ENCODE measurements around the gene PTPRK. TPM values are rescaled to one million over a fixed set of nuclear protein-coding genes. Genes with fewer than 3 reads are reported as not detected.

PTPRK gene
- polyA plus RNA-seq, 1 donor, result 24.1 TPM

DNA sequence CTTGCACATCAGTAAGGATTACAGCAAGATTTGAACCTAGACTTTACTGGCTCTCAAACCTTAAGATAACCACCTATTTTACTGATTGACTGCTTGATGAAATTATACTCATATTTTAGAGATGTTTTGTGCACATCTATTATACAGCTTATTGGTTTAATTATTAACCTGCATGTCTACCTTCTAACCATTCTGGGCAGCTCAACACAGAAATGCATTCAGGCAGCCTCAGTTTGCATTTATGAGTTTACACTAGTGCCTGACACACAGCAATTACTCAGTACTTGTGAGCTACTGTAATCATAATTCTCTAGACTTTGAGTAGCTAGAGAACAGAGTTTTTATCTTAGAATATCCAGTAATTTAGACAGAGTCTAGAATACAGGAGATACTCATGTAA, 345.7 kb downstream of the PTPRK start:
- no peak for DNase-seq

DNA sequence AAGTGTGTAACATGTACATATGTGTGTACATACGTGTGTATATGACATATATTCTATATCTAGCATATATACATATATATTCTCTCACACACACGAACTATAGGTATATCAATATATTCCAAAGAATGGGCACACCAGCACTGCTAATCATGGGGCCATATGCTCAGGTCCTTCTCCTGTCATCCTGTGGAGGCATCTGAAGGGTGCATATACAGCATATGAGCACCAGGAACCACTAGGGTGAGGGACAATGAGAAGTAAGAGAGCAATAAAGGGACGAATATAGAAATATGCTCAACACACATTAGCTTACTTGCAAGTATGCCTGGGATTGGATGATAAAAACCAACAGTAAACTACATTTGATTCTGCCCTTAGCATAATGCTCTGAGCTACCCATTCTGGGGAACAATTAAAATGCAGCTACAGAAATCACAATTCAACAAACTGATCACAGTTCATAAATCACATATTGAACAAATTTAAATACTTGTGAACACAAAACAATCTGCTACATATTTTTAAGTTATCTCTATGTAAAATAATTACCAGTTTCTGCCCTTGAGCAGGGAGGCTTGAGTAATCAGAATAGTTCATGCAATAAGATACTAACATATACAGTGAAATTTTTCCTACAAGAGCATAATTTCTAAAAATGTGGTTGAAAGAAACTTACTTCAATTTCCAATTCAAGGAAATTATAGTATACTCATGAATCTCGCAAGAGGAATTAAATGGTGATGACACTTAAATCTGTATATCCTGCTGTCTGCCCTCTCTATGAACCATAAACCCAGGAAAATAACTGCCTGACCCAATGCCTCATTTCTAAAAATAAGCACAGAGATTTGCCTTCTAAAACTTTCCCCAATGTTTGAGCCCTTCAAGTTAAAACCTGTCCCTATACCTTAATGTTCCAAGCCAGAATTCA, 347.4 kb downstream of the PTPRK start:
- no peak for DNase-seq

DNA sequence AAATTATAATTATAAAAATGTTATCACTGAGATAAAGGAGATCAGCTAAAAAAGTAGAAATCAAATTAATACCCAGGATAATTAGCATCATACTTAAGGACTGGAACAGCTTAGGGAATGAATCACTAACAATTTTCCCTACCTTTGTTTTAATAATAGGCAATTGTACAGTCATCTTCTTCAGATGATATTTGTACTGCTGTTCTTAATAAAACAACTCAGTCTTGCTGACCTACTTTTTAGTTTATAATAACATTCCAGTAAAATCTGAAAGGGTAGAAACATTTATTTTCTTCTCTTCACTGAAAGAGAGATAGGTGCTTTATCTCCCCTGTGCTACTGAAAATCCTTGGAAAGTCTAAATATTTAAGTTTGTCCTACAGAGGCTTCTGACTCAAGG, 348.3 kb downstream of the PTPRK start:
- no peak for DNase-seq

DNA sequence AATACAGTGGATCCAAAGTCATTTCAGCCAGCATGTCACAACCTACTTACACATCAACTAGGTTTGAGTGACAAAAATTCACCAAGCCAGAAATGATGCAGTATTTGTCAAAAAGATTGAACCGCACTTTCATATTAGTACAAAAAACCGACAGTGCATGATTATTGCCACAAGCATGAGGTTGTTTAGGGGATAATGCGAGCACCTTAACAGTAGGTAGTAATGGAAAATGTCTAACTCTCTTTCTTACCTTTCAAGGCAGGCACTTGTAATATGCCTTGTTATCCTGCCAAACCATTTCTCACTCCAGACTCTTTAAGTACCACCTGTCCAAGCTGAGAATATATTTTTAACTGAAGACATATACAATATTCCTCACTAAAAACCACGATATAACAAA, 349.2 kb downstream of the PTPRK start:
- no peak for DNase-seq

DNA sequence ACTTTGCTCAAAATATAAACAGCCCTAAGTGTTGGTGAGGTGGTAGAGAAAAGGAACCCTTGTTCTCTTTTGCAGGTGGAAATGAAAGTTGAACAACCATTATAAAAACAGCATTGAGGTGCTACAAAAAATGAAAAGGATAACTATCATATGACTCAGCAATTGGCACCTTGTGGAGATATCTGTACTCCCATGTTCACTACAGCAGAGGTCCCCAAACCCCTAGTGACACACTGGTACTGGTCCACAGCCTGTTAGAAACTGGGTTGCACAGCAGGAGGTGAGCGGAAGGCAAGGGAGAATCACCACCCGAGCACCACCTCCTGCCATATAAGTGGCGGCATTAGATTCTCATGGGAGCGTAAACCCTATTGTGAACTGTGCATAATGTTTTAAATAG, 352.2 kb downstream of the PTPRK start:
- DNase-seq, result no peak

DNA sequence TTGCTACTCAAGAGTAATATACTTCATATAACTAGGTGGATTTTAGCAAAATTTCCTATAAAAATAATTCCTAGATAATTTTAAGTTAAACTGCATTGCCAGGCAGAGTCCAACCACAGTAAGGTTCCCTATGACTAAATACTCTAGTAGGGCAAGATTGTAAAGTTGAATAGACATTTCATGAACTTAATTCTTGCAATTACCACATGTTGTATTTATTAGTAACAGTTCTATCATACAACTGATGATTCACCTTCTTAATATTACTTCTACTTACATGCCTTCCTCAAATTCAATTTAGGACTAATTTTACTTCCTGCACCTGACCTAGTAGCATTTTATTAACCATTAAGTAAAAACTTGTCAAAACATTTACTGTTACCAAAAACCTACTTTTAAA, 352.8 kb downstream of the PTPRK start:
- no peak for DNase-seq

DNA sequence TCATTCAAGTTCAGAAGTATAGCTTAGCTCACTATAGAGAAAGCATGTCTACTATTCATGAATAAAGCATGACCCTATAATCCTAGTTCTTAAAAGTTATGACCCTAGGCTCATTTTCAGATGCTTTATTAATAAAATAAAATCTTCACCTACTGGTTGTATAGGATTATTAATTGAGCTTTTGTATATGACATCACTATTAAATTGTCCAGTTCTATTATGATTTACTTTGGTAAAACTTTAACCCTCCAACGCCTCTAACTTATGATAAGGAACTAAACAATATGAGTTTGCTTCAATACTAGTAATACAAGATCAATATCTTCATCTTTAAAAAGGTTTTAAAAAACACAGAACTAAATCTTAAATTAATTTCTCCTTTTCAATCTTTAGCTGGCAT, 356.1 kb downstream of the PTPRK start:
- DNase-seq, result no peak

DNA sequence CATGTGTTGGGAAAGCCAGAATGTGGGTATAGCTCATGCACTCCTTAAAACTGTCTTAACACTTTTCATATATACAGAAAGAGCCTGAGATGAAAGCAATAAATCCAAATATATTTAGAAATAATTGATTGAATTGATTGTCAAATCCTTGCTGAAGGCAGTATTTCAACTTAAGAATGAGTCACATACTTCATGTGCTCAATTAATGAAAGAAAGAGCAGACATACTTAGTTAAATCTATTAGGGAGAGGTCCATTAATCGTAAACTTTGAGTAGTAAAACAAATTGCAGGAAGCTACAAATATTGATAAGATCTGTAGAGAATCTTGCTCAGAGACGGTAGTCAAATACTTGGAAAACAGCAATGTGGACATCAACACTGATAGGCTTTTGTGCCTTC, 358.0 kb downstream of the PTPRK start:
- no peak for DNase-seq

DNA sequence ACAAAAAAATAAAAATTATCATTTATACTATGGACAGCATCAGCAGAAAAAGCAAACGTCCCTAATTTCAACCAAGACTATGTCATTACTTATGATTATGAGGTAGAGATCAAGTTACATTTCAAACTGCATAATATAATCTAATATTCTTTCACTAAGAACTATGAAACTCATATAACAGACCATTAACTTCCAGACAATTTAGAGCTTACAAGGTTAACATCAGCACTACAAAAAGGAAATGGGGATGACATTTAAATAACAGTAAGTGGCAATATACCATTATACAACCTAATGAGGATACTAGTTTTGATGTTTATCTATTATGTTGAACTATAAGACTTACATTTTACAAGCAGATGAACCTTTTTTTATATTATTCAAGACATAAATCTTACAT, 358.6 kb downstream of the PTPRK start:
- DNase-seq, result no peak

DNA sequence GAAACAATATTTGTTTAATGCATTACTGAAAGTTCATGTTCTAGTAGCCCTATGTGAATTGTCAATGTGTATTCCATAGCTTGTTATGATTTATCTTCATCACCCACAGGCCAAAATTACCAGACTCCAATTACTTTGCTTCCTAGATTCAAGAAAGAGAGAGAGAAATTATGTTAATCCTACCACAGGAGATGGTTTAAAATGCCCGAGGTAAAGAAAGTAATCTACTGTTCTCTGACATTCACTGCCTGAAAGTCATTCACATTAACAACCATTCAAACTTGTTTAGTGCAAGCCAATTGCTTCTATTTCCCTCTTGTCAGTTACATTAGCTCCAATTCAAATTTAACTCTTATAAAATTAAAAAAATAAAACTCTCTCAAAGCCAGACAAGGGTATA, 359.1 kb downstream of the PTPRK start:
- DNase-seq, result no peak

DNA sequence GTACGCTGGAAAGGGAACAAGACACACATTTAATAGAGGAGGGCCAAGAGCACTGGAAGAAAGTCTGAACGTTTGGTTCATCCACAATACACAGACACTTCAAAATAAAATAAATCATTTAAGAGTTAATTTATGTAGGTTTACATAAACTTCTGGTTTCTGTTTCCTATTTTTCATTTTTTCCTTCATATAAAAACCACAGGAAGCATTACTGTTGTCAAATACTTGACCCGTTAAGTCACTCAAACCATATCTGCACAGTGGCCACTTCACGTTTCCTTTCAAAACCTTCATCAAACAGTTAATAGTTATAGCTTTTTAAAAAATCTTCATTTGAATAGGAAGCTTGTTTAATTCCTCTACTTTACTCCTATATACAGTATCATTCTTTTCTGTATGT, 361.9 kb downstream of the PTPRK start:
- DNase-seq, result no peak

DNA sequence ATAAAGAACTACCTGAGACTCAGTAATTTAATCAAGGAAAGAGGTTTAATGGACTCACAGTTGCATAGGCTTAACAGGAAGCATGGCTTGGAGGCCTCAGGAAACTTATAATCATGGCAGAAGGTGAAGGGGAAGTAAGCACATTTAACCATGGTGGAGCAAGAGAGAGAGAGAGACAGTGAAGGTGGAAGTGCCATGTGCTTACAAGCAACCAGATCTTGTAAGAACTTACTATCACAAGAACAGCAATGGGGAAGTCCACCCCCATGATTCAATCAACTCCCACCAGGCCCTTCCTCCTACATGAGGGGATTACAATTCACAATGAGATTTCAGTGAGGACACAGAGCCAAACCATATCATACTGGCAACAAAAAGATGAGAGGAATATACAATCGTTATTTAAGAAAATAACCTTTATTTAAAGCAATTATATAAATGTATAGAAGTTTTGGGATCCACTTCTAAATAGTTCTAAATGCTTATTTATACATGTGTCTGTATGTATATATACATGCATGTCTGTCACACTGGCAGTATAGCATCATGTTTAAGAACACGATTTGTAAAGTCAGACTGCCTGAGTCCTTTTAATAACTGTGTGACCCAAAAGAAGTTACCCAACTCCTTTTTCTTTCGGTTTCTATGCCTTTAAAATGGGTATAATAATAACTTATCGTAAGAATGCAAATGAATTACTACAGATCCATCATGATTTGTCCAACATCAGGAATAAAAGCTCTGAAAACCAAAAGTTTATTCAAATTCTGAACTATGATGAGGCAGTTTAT, 363.9 kb downstream of the PTPRK start:
- no peak for DNase-seq

DNA sequence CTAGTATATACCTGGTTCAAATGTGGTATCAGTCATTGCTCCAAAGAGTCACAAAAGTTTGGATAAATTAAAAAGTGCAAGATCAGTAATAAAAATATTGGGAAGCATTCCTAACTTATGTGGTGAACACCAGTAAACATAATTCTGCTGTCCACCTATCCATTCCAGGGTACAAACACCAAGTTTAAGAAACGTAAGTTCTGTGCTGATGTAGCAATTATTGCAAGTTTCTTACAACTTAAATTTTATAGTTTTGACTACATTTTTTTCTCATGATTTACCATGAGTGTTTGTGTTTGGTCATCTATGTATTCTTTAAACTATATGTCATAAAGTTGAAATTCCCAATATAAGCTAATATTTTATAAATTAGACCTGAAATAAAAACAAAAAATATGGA, 364.6 kb downstream of the PTPRK start:
- no peak for DNase-seq

DNA sequence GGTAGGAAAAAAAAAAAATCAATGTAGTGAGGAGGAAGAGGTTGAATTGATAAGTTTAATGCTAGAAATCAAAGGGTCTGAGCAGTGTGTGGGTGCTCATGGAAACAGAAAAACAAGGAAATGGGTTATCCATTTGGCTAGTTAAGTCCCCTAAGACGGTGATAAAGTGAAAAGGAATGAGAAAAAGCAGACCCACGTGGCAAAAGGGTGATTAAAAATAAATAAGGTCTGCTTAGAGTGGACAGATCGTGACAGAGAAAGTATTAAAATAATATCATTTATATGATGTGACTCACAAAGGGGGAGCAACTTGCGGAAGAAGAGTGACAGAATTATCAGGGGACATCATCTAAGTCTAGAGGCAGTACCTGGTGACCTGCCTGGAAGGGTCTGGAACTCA, 367.8 kb downstream of the PTPRK start:
- DNase-seq, result no peak

DNA sequence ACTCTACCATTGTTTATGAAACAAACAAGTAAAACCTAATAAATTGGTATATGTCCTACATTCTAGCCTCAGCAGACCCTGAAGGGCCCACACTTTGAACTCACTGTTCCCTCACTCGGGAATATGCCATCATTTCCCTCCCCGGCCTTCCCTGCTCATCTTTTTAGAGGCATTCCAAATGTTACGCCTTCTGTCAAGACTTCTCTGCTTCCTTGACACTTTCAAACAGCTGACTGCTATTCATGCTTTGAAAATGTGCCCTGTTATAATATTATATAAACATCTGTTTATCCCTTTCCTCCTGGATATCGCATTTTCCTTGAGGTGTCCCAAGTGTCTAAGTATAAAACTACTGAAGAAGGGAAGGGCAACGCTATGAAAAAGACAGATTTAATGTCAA, 370.0 kb downstream of the PTPRK start:
- DNase-seq, result no peak

DNA sequence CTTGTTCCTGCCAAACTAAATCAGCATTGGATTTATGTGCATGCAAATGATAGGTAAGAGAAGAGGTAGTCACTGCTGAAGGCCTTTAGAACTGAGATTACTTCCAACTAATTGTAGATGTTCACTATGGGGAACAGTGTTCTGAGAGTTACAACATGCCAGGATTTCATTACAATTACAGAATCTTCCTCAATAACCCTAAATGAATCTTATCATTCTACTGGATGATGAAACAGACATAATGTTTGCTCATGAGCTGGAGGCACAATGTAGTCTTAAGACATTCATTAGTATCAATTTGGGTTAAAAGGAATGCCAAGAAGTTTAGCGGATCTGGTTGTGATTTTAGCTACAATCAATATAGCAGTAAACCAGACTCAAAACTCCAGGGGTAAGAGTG, 370.6 kb downstream of the PTPRK start:
- no peak for DNase-seq

DNA sequence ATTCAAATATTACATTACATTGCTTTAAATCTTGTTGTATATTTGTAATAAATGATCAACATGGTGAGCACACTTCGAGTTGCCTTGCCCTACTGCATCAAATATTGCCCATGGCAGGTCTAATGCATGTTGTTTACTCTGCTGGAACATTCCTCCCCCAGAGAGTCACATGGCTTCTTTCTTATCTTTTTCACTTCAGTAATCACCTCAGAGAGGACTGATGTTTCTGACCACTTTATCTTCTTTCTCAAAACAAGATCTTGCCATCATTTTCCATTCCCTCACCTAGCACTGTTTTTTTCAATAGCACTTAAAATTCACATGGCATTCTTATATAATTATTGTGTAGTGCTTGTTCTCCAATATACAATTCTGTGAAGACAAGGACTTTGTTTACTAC, 376.1 kb downstream of the PTPRK start:
- no peak for DNase-seq

DNA sequence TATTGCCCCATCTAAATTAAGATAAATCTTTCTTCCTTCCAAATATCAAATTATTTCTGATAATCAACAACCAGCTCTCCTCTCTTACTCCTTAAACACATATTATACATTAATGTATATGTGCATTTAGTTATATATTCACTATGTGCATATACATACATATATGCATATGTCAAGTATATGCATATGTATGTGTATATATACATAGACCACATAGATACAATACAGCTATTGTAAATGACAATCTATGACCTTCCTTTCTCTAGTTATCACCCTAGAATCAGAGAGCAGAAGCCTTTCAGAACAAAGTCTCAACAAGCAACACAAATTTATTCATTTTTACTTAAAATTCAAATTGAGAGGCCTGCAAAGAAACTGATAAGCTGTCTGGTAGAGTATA, 378.5 kb downstream of the PTPRK start:
- DNase-seq, result no peak

DNA sequence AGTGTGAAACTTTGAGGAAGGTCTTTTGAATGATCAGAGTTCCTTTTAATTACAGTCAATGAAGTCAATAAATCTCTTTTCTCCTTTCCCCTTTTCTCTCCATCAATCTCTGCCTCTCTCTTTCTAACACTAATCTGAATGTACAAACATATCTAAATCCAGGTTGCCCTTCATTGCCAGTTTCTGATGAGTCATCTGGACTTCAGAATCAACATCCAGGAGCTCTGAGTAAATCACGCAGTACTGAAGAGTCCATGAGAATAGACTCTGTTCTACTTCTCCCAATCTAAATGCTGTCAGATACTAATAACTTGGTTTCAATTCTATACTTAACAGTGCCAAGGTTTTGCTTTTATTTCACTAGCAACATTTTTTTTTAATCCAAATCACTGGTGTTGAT, 380.9 kb downstream of the PTPRK start:
- DNase-seq, result no peak

DNA sequence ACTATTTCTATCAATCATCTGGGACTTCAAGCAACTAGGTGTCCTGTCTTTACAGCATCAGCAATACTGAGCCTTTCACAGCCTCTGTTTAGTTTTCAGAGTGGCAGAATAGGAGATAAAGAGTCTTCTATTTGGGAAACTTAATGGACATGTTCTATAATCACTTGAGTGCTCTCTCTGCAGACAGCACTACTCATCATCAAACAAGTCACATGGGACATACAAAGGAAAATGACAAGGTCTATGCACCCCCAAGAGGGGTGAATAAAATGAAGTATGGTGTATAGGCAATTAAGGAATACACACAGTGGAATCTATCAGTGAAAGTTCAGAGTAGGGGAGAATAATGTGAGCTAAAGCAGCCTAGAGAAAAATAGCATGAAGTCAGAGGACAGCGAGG, 381.7 kb downstream of the PTPRK start:
- no peak for DNase-seq

DNA sequence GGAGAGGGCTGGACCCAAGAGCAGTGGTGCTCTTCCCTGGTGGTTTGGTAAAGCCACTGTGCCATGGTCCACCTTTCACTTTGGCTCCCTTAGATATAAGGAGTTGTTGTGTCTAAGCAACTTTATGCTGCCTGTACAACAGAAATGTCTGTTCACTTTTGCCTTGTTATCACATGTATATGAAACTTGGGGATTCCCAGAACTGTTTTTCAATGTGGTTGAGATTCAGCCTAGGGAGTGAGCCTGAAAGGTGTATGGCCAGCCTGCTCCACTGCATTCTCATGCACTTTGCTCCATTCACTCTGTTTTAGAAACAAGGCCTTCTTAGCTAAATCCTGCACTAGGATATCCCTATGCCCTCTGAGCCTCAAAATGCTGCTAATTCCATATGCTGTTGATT, 385.1 kb downstream of the PTPRK start:
- no peak for DNase-seq

DNA sequence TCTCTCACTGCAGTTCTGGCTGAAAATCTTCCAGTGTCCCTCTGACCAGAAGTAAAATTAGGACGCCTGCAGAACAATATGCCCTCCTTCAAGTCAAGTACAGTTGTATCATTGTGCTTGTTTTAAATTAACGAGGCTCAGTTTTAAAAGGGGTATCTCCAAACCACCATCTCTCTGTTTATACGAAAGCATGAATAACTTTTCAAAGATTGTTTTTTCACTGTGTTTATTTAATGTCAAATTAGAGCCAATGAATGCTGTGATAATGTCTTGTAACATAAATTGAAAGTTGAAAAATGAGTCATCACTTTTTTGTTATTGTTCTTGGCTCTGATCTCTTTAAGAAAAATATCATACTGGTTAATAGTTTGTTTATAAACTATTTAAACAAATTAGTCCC, 388.8 kb downstream of the PTPRK start:
- DNase-seq, result no peak

DNA sequence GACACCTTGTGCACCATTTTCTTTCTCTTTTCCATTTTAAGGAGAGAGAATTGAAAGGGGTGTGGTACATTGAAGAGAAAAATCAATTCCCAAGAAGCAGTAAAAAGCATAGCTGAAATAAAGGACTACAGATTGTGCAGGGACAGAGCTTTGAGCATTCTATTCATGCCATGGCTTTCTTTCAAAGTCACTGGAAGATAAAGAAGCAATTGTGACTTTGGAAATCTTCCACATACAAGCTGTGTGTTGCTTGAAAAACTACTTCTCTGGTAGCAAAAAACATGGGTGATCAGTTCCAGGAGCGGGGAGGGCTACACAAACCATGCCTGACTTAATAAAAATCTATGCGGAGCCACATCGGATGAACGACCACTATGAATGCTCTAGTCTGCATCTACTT, 389.4 kb downstream of the PTPRK start:
- DNase-seq, result no peak

DNA sequence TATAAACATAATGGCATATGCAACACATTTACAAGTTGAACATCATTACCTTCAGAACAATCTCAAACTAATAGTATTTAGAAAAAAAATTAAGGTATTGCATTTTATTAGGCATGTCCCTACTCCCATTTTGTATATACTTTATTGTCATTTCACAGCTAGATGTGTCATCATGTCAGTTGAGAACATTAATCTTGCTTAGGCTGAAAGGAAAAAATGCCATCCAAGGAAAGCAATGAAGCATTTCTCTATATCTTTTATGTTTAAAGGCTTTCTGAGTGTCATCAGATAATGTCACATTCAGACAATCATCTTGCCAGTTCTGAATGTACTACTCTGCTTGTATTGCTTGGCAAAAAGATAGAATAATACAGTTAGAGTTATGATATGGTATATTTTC, 390.7 kb downstream of the PTPRK start:
- DNase-seq, result no peak
